HL-60 (cell line): Measurements from ENCODE around the gene KLHDC3.
"Not testable (repeated sequence)": the region's sequence is repeated elsewhere in the genome, so short reads cannot be mapped to it uniquely, and the experiment has no call there.

ENCODE experiments used
- CTCF ChIP-seq: IDR thresholded peaks from one replicate; pipeline ENCODE4 v1.5.1; 2011; ENCODE audit warnings: low read length, control low read depth, inconsistent platforms; ENCODE audit not compliant: insufficient read depth
- GABPA ChIP-seq: IDR thresholded peaks from 2 replicates; pipeline ENCODE4 v1.6.1; 2012; ENCODE audit warnings: low read depth
- REST ChIP-seq: IDR thresholded peaks from 2 replicates; pipeline ENCODE4 v1.6.1; 2012; ENCODE audit warnings: low read depth; ENCODE audit not compliant: insufficient replicate concordance

- not testable (repeated sequence) for TF ChIP-seq CTCF, GABPA, REST
Measured at GRCh38 chr6:43041475-43041874, 27.4 kb downstream of the KLHDC3 start.
